ENCODE measurements around the gene GM2A.

Gene GM2A

DNA sequence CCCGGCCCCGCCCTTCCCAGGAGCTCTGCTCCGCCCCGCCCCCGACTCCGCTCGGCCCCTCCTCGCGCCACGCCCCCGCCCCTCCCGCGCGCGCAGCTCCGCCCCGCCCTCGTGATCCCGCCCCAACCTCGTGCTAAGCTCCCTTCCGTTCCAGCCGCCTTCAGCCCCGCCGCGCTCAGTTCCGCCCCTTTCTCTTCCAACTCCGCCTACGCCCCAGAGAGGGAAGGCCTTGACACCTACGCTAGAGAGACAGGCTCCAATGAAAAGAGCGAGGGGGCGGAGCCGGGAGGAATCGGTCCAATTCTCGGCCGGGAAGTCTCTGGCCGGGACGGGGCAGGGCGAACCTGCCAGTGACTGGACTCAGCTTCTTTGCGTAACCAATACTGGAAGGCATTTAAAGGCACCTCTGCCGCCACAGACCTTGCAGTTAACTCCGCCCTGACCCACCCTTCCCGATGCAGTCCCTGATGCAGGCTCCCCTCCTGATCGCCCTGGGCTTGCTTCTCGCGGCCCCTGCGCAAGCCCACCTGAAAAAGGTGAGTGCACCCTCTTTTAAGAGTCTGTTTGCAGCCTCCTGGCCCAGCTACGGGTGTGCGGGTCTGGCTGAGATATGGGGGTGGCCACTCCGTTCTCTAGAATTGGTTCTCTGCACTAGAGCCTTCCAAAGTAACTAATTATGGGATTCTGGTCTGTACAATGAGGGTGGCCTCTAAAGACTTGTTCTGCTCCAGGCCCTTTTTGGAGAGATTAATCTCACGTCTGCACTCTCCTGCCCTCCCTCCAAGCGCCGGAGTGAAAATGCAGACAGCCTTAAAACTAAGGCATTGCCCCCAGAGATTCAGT is at the start of gene GM2A:
TSS of gene GM2A (plus strand) at position 424 of the 843 bp plus-strand sequence. CDS start at position 456, 32 bp downstream.
- peak; percentile 97 to 100 for DNase-seq (ENCODE audit: low read depth in 1 of 2, low spot score in 1 of 2)
- in situ Hi-C loops (cut with HindIII; ENCODE audit: low pct_unique_long_range_greater_than_20kb, low sequenced_read_pairs): no loop called here
- TF ChIP-seq JUND (IDR thresholded peaks at IDR 0.05; ENCODE audit: low read depth): no peak

DNA sequence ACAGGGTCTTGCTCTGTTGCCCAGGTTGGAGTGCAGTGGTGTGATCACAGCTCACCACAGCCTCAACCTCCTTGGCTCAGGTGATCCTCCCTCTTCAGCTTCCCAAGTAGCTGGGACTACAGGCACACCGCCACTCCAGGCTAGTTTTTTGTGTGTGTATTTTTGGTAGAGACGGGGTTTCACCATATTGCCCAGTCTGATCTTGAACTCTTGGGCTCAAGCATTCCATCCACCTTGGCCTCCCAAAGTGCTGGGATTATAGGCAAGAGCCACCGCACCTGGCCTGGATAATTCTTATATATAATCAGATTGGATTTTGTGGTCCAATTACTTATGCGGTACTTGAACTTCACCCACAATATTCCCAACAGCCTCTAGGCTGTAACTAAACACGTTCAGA is 48.9 kb upstream of the GM2A start:
- in situ Hi-C loops (cut with HindIII; ENCODE audit: low pct_unique_long_range_greater_than_20kb, low sequenced_read_pairs): no loop called here
- DNase-seq (ENCODE audit: low read depth in 1 of 2, low spot score in 1 of 2): no peak
- TF ChIP-seq JUND (IDR thresholded peaks at IDR 0.05; ENCODE audit: low read depth): no peak

DNA sequence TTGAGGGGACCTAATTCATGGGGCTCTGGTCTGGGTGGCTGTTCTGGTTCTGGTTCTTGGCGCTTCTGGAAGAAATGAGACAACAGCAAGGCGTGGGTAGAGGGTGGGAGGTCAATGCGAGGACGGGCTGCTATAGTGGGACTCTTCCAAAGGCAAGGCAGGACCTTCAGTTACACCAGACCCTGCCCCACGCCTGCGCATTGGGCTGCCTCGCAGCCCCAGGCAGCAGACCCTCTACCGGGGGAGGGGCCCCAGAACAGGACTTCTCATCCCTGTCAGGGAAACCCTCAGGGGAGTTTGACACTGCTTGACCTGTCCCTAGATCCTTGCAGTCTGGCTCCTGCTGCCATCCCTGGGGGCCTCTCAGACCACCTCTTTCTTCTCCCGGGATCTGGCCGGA is 47.6 kb upstream of the GM2A start:
- in situ Hi-C loops (cut with HindIII; ENCODE audit: low pct_unique_long_range_greater_than_20kb, low sequenced_read_pairs): no loop called here
- TF ChIP-seq JUND (IDR thresholded peaks at IDR 0.05; ENCODE audit: low read depth): no peak
- DNase-seq (ENCODE audit: low read depth in 1 of 2, low spot score in 1 of 2): no peak

GRCh38 chr5:151208481-151208914 is 44.5 kb upstream of the GM2A start:
- in situ Hi-C loops (cut with HindIII; ENCODE audit: low pct_unique_long_range_greater_than_20kb, low sequenced_read_pairs): no loop called here
- DNase-seq (ENCODE audit: low read depth in 1 of 2, low spot score in 1 of 2): no peak
- no peak for TF ChIP-seq JUND (IDR thresholded peaks at IDR 0.05; ENCODE audit: low read depth)

DNA sequence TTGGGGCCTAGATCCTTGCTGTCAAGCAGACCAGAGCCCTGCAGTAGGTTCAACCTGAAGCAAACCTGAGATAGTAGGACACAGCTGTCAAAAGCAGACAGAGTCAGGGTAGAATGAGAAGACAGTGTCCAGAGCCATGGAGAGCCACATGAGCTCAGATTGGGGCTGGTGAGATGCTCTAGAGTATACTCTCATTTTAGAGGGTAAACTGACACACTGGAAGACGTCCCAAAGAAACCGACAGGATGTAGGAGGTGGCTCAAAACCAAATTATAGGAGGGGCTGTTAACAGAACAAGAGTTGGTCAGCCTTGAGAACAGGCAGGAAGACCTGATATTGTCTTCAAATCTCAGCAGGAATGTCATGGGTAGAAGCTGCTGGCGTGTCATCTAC is 40.6 kb upstream of the GM2A start:
- no peak for TF ChIP-seq JUND (IDR thresholded peaks at IDR 0.05; ENCODE audit: low read depth)
- no peak for DNase-seq (ENCODE audit: low read depth in 1 of 2, low spot score in 1 of 2)
- in situ Hi-C loops (cut with HindIII; ENCODE audit: low pct_unique_long_range_greater_than_20kb, low sequenced_read_pairs): no loop called here

DNA sequence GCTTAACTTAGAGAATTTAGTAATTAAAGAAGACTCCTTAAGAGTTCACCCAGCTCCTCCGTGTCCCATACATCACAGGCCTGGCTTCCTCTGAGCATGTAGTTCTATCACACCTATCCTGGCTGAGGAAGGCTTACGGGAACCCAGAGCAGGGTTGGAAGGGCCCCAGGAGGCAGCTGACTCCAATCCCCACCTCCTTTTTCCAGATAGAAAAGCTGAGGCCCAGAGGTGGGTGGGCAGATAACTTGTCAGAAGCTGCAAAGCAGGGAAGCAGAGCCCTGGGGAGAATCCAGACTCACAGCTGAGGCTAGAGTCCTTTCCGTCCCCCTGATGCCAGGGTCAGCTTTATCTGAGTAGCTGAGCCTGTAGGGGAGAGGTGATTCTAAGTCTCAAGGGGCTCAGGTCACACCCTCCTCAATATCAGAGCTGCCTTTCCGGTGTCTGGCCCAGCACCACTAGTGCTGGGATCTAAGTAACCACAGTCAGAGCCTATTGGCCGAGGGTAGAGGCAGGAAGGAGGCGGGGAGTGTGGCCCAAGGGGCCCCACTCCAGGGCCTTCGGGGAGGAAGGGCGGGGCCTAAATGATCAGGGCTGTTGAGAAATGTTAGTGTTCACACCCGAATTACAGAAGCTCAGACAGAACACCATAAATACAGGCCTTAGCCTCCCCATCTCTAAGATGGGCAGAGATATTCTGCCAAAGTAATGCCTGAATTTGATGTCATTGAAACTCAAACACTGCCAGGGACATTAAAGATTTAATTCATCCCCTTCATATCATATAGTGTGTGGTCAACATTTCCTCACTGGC is 39.0 kb upstream of the GM2A start:
- no peak for DNase-seq (ENCODE audit: low read depth in 1 of 2, low spot score in 1 of 2)
- in situ Hi-C loops (cut with HindIII; ENCODE audit: low pct_unique_long_range_greater_than_20kb, low sequenced_read_pairs): no loop called here
- TF ChIP-seq JUND (IDR thresholded peaks at IDR 0.05; ENCODE audit: low read depth): no peak

DNA sequence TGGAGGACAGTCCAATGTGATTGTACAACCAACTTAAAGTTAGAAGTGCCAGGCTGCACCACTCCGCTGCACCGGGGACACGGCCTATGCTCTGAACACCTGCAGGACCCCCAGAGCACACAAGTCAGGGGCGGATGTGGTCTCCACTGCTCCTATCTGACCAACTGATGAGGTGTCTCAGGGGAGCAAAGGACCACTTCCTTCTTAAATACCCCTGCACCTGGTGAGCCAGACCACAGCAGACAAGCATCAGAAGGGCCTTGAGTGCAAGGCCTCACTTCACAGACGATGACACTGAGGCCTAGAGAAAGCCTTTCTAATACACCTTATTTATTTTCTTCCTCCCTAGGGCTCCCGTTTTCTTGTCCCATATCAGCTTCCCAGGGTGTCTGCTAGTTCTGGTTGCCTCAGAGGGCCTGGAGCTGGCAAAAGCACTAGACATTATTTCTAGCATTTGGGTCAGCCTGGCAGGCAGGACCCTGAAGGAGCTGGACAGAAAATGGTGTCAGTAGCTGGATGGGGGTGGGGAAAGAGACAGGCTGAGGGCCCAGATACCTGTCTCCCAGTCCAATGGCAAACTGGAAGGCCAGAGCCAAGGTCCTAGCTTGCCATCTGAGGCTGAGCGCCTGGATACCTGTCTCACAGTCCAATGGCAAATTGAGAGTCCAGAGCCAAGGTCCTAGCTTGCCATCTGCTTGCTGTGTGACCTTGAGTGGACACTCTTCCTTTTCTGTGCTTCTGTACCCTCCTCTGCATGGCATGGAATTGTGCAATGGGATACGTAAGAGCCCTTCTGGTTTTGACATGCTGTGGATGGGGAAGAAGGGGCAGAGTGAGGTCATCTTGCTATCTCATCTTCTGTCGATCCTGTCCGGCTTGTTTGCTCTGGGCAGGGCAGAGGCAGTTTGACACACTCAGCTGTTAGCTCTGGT is 38.1 kb upstream of the GM2A start:
- in situ Hi-C loops (cut with HindIII; ENCODE audit: low pct_unique_long_range_greater_than_20kb, low sequenced_read_pairs): no loop called here
- DNase-seq (ENCODE audit: low read depth in 1 of 2, low spot score in 1 of 2): peak in 1 of 2 experiments; percentile 29

DNA sequence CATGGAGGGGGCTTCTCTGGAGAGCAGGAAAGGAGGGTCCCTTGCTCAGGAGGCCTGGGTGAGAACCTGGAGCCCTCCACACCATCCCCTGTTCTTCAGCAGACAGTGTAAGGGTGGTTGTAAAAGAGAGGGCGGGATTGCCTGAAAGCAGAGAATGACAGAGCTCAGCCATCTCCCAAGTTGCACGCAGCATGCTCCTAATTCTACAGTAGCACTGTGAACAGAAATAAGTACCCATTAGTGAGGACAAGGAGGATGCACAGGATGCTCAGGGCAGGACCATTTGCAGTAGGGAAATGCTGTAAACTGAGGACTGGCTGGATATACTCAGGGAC is 37.5 kb upstream of the GM2A start:
- in situ Hi-C loops (cut with HindIII; ENCODE audit: low pct_unique_long_range_greater_than_20kb, low sequenced_read_pairs): no loop called here
- DNase-seq (ENCODE audit: low read depth in 1 of 2, low spot score in 1 of 2): no peak
- TF ChIP-seq JUND (IDR thresholded peaks at IDR 0.05; ENCODE audit: low read depth): no peak

More for the DNA sequence above, 38.1 kb upstream of the GM2A start:
- TF ChIP-seq JUND (IDR thresholded peaks at IDR 0.05; ENCODE audit: low read depth): no peak

DNA sequence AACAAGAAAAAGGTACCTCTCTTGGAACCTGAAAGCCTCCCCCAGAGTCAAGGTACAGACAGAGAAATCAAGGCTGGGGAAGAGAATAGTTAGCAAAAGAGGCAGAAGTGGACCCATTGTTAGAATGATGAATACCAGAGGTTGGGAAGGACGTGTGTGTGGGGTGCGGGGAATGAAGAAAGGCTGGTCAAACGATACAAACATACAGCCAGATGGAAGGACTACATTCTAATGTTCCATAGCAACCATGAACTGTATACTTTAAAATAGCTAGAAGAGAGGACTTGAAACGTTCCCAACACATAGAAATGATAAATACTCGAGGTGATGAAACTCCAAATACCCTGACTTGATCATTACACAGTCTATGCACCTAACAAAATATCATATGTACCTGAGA is 36.2 kb upstream of the GM2A start:
- TF ChIP-seq JUND (IDR thresholded peaks at IDR 0.05; ENCODE audit: low read depth): no peak
- in situ Hi-C loops (cut with HindIII; ENCODE audit: low pct_unique_long_range_greater_than_20kb, low sequenced_read_pairs): no loop called here
- no peak for DNase-seq (ENCODE audit: low read depth in 1 of 2, low spot score in 1 of 2)

GRCh38 chr5:151218177-151218576 is 34.8 kb upstream of the GM2A start:
- DNase-seq (ENCODE audit: low read depth in 1 of 2, low spot score in 1 of 2): no peak
- in situ Hi-C loops (cut with HindIII; ENCODE audit: low pct_unique_long_range_greater_than_20kb, low sequenced_read_pairs): no loop called here
- no peak for TF ChIP-seq JUND (IDR thresholded peaks at IDR 0.05; ENCODE audit: low read depth)

DNA sequence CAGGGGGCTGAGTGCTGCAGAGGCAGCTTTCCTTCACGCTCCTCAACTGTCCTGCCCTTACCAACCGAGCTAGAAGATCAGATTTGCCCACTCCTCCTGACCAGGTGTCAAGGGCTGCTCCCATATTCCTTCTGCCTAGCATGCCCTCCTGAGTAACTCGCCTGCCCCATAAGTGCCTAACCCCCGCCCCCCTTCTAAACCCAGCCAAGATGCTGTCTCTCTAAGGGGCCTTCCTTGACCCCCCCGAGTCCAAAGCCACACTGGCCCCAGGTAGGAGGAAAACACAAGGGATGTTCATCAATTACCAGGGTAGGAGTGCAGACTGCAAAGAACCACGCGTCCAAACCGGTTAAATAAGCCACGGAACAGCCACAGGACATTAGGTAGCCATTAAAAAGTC is 33.8 kb upstream of the GM2A start:
- DNase-seq (ENCODE audit: low read depth in 1 of 2, low spot score in 1 of 2): no peak
- in situ Hi-C loops (cut with HindIII; ENCODE audit: low pct_unique_long_range_greater_than_20kb, low sequenced_read_pairs): no loop called here
- TF ChIP-seq JUND (IDR thresholded peaks at IDR 0.05; ENCODE audit: low read depth): no peak

- TF ChIP-seq JUND (IDR thresholded peaks at IDR 0.05; ENCODE audit: low read depth): no peak
- no peak for DNase-seq (ENCODE audit: low read depth in 1 of 2, low spot score in 1 of 2)
- in situ Hi-C loops (cut with HindIII; ENCODE audit: low pct_unique_long_range_greater_than_20kb, low sequenced_read_pairs): no loop called here
Observed at GRCh38 chr5:151219789-151220188, 33.2 kb upstream of the GM2A start.
